C4-2B (cell line): ENCODE results near the gene DGKB.

Experiments used
- H3K27ac ChIP-seq: fragments of 450-650 bp; 2 replicates; pipeline ENCODE4 v1.5.1; 2017
- CTCF ChIP-seq: fragments of 450-650 bp; conservative IDR thresholded peaks from 2 replicates; pipeline ENCODE4 v1.5.1; 2017; ENCODE audit warnings: mild to moderate bottlenecking
- ZFX ChIP-seq: fragments of 450-650 bp; IDR thresholded peaks from 2 replicates; pipeline ENCODE4 v1.6.1; 2017

Gene DGKB

GRCh38 chr7:14115701-14116100 lies 786.9 kb downstream of the DGKB start:
- TF ChIP-seq ZFX (no peak), CTCF (no peak)

GRCh38 chr7:14104861-14105260 lies 797.7 kb downstream of the DGKB start:
- no peak for TF ChIP-seq ZFX
- TF ChIP-seq CTCF = no peak
- no peak overlapping the region for H3K27ac ChIP-seq

More at GRCh38 chr7:14115701-14116100, 786.9 kb downstream of the DGKB start:
- H3K27ac ChIP-seq = no peak overlapping the region

- peak overlapping the region; percentile 70; the same call in 1 of the 2 replicates for H3K27ac ChIP-seq
- TF ChIP-seq ZFX (no peak), CTCF (no peak)
Observed at GRCh38 chr7:14096159-14096558, 806.4 kb downstream of the DGKB start.

GRCh38 chr7:14095233-14095950 lies 807.2 kb downstream of the DGKB start:
- no peak for TF ChIP-seq CTCF
- TF ChIP-seq ZFX = no peak
- peak overlapping the region; percentile 70; the same call in 1 of the 2 replicates for H3K27ac ChIP-seq
